Lung (tissue), 12 donors: Measurements from ENCODE around the gene ASAP3. TPM values are rescaled to one million over a fixed set of nuclear protein-coding genes. Genes with fewer than 3 reads are reported as not detected.
A peak's percentile ranks its signal among the peaks of the same experiment; 100 is the strongest.

ENCODE experiments used
- ATAC-seq: fragments of 200-7000 bp; cut with Tn5 transposase; one replicate; pipeline ENCODE4 v1.9.1; 2020; ENCODE audit warnings: moderate number of reproducible peaks; ENCODE audit not compliant: insufficient read depth, low FRiP score
- DNase-seq, 3 donors: peaks; one replicate each; pipeline ENCODE4 v3.0.0-alpha.2; 2013 to 2017
- H3K27ac ChIP-seq, 2 donors: one replicate each; pipeline ENCODE4 v1.5.1; 2013; ENCODE audit warnings: mild to moderate bottlenecking in 2 of 2, moderate library complexity in 2 of 2, control low read depth in 1 of 2, inconsistent platforms in 1 of 2, low read depth in 1 of 2, low read length in 1 of 2
- H3K27me3 ChIP-seq, 3 donors: one replicate each; pipeline ENCODE4 v1.5.1; 2013; ENCODE audit warnings: low read length in 2 of 3; ENCODE audit not compliant: control insufficient read depth in 3 of 3, insufficient read depth in 3 of 3
- H3K36me3 ChIP-seq, 4 donors: one replicate each; pipeline ENCODE4 v1.5.1; 2013; ENCODE audit warnings: low read length in 4 of 4, mild to moderate bottlenecking in 1 of 4, moderate library complexity in 1 of 4; ENCODE audit not compliant: control insufficient read depth in 4 of 4, insufficient read depth in 4 of 4
- H3K4me1 ChIP-seq, 5 donors: one replicate each; pipeline ENCODE4 v1.5.1; 2013; ENCODE audit warnings: low read length in 5 of 5, mild to moderate bottlenecking in 2 of 5, moderate library complexity in 1 of 5; ENCODE audit not compliant: control insufficient read depth in 5 of 5, insufficient read depth in 5 of 5
- H3K4me3 ChIP-seq: one replicate; pipeline ENCODE4 v1.5.1; 2013; ENCODE audit warnings: mild to moderate bottlenecking, control low read depth, moderate library complexity
- H3K9ac ChIP-seq, 2 donors: one replicate each; pipeline ENCODE4 v1.5.1; 2013; ENCODE audit warnings: low read length in 2 of 2, control low read depth in 1 of 2; ENCODE audit not compliant: insufficient read depth in 1 of 2
- H3K9me3 ChIP-seq, 4 donors: one replicate each; pipeline ENCODE4 v1.5.1; 2013; ENCODE audit warnings: low read length in 3 of 4, mild to moderate bottlenecking in 1 of 4, moderate library complexity in 1 of 4; ENCODE audit not compliant: control insufficient read depth in 4 of 4, insufficient read depth in 3 of 4
- CTCF ChIP-seq: IDR thresholded peaks from 2 replicates; pipeline ENCODE4 v1.5.1; 2012; ENCODE audit warnings: mild to moderate bottlenecking; ENCODE audit errors: control extremely low read depth, extremely low read depth
- WGBS, 2 donors: extraction: QIAGEN DNeasy Blood & Tissue Kit; methylation state at CpG; one replicate each; pipeline ENCODE4 v1.1.7; 2013; 5-methylcytosine and 5-hydroxymethylcytosine counted together
- polyA plus RNA-seq, 2 donors: library from polyadenylated mRNA; stranded (reverse); fragments of 200-250 nt; gene quantifications; one replicate each; pipeline ENCODE4 v1.2.1, GENCODE V29; 2013
- total RNA-seq, 2 donors: library from RNA; depleted of rRNA in 1 of 2; stranded (reverse); fragments of >200 nt in 1 of 2; gene quantifications; one replicate each; pipeline ENCODE4 v1.2.1, GENCODE V29; 2014 to 2021
- donor health status: control.
- donor health status: control.
- donor health status: Bipolar disorder and iron deficiency.
- donor health status: healthy.
- donor health status: DM: yes; HTN: yes; CAD: no.

ASAP3 gene
- total and polyA plus RNA-seq, 4 donors = 16.9 to 38.1 (median 30.0) TPM

GRCh38 chr1:23408797-23409290 lies 75.1 kb downstream of the ASAP3 start:
- Histone ChIP-seq H3K36me3 (peaks cover 0 to 6% (median 1%) of the 10 kb centered on the region in 4 donors), H3K4me1 (peaks cover 0 to 10% (median 5%) of the 10 kb centered on the region in 5 donors), H3K27ac (peak overlapping the region in 1 of 2 donors; percentile 11), H3K9ac (no peak overlapping the region), H3K9me3 (no peaks in the 10 kb centered on the region), H3K4me3 (no peak overlapping the region), H3K27me3 (no peaks in the 10 kb centered on the region)
- 76 to 84% methylated on average over 7 of the region's 7 CpGs for WGBS, 2 donors
- no peak for DNase-seq
- ATAC-seq = no peak
- TF ChIP-seq CTCF = no peak

- peak overlapping the region; percentile 15 to 60 for H3K27ac ChIP-seq
- no peak for TF ChIP-seq CTCF
- H3K4me3 ChIP-seq = no peak overlapping the region
- peaks cover 0 to 6% (median 1%) of the 10 kb centered on the region in 4 donors for H3K36me3 ChIP-seq
- H3K9me3 ChIP-seq = no peaks in the 10 kb centered on the region
- H3K27me3 ChIP-seq = no peaks in the 10 kb centered on the region
- DNase-seq = no peak
- H3K9ac ChIP-seq = no peak overlapping the region
- ATAC-seq = no peak
- peaks cover 5 to 13% (median 10%) of the 10 kb centered on the region in 5 donors for H3K4me1 ChIP-seq
- 91 to 96% methylated on average over 8 of the region's 8 CpGs for WGBS, 2 donors
Measured at GRCh38 chr1:23407016-23407630, 76.9 kb downstream of the ASAP3 start.

- DNase-seq = no peak
- no peak for TF ChIP-seq CTCF
- peaks cover 0 to 6% (median 1%) of the 10 kb centered on the region in 4 donors for H3K36me3 ChIP-seq
- H3K4me1 ChIP-seq = peaks cover 5 to 18% (median 10%) of the 10 kb centered on the region in 5 donors
- ATAC-seq = no peak
- 70 to 89% methylated on average over 3 of the region's 3 CpGs for WGBS, 2 donors
- no peak overlapping the region for H3K27ac ChIP-seq
- H3K4me3 ChIP-seq = no peak overlapping the region
- H3K9ac ChIP-seq = no peak overlapping the region
- H3K27me3 ChIP-seq = no peaks in the 10 kb centered on the region
- no peaks in the 10 kb centered on the region for H3K9me3 ChIP-seq
Measured at GRCh38 chr1:23405946-23406345, 78.0 kb downstream of the ASAP3 start.
